Measurements from ENCODE around the gene BAMBI. TPM values are rescaled to one million over a fixed set of nuclear protein-coding genes. Genes with fewer than 3 reads are reported as not detected.

Gene BAMBI
- total RNA-seq, 4 donors from 2014 or later = 6.4 to 18.3 (median 14.0) TPM

DNA sequence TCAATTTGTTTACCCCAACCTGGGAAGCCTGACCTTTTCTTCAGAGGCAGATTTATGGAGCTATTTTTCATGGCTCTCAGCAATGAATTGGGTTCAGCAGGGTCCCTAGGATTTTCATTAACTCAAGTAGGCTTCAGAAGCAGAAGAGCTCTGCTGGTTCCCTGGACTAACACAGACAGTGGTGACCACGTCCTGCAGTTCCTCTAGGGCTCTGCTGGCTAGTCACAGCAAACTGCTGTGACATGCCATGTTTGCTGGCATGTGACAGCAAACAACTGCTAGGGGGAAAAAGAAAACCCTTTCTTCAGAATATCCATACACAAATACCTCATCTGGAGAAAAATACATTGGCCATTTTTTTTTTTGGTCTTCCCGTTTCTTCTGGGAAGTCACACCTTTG is 13.2 kb downstream of the BAMBI start:
- H3K4me3 ChIP-seq = no peak overlapping the region
- no peaks in the 10 kb centered on the region for H3K27me3 ChIP-seq
- H3K9me3 ChIP-seq = no peaks in the 10 kb centered on the region
- intact Hi-C loops (cut with DNase I; ENCODE audit: low total_unique reads) = no loop called here
- H3K4me1 ChIP-seq = no peaks in the 10 kb centered on the region
- H3K36me3 ChIP-seq = no peaks in the 10 kb centered on the region
- no peak overlapping the region for H3K27ac ChIP-seq
- TF ChIP-seq, protein P1, sequence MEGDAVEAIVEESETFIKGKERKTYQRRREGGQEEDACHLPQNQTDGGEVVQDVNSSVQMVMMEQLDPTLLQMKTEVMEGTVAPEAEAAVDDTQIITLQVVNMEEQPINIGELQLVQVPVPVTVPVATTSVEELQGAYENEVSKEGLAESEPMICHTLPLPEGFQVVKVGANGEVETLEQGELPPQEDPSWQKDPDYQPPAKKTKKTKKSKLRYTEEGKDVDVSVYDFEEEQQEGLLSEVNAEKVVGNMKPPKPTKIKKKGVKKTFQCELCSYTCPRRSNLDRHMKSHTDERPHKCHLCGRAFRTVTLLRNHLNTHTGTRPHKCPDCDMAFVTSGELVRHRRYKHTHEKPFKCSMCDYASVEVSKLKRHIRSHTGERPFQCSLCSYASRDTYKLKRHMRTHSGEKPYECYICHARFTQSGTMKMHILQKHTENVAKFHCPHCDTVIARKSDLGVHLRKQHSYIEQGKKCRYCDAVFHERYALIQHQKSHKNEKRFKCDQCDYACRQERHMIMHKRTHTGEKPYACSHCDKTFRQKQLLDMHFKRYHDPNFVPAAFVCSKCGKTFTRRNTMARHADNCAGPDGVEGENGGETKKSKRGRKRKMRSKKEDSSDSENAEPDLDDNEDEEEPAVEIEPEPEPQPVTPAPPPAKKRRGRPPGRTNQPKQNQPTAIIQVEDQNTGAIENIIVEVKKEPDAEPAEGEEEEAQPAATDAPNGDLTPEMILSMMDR (IDR thresholded peaks at IDR 0.05) = no peak
- TF ChIP-seq POLR2A (IDR thresholded peaks at IDR 0.05) = no peak
- no peak for DNase-seq

DNA sequence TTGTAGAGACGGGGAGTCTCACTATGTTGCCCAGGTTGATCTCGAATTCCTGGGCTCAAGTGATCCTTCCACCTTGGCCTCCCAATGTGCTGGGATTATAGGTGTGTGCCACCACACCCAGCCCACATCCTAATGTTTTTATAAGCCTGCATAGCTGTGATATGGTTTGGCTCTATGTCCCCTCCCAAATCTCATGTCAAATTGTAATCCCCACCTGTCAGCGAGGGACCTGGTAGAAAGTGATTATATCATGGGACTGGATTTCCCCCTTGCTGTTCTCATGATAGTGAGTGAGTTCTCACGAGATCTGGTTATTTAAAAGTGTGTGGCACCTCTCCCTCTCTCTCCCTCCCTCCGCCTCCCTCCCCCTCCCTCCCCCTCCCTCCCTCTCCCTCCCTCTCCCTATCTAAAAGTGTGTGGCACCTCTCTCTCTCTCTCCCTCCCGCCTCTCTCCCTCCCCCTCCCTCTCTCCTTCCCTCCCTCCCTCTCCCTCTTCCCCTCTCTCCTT is 13.9 kb downstream of the BAMBI start:
- no peak for TF ChIP-seq POLR2A (IDR thresholded peaks at IDR 0.05)
- TF ChIP-seq, protein P1 (IDR thresholded peaks at IDR 0.05) = no peak
- no peaks in the 10 kb centered on the region for H3K27me3 ChIP-seq

DNA sequence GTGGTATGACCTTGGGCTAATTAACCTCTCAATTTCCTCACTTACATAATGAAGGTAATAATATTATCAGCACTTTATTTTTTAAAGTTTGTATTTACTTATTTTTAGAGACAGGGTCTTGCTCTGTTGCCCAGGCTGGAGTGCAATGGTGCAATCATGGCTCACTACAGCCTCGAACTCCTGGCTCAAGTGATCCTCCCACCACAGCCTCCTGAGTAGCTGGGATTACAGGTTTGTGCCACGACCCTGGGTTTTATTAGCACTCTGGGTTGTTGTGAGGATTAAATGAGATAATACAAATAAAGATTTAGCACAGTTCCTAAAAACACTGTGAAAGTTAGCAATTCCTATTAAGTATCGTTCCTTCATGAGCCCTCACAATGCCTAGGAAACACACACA is 14.7 kb downstream of the BAMBI start:
- intact Hi-C loops (cut with DNase I; ENCODE audit: low total_unique reads) = no loop called here
- no peak for DNase-seq

More for the DNA sequence above, 13.9 kb downstream of the BAMBI start:
- no peaks in the 10 kb centered on the region for H3K4me1 ChIP-seq
- H3K9me3 ChIP-seq = no peaks in the 10 kb centered on the region
- no peaks in the 10 kb centered on the region for H3K36me3 ChIP-seq
- intact Hi-C loops (cut with DNase I; ENCODE audit: low total_unique reads) = no loop called here
- H3K27ac ChIP-seq = no peak overlapping the region
- DNase-seq = no peak
- H3K4me3 ChIP-seq = no peak overlapping the region

DNA sequence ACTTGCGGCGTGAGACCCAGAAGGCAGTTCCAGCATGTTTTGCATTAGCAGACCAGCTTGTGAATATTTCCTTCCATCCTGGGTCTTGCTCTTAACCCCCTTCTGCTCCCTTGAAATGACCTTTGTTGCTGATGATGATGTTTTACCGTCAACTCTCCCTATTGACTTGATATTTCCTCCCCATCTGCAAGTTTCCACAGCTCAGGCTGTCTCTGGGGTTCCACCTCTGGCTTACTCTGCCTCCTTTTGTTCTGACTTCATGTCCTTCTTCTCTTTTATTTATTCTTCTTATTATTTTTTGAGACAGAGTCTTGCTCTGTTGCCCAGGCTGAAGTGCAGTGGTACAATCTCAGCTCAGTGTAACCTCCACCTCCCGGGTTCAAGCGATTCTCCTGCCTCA is 17.2 kb downstream of the BAMBI start:
- Histone ChIP-seq H3K4me1 (no peaks in the 10 kb centered on the region), H3K36me3 (no peaks in the 10 kb centered on the region), H3K27ac (no peak overlapping the region), H3K9me3 (no peaks in the 10 kb centered on the region), H3K4me3 (no peak overlapping the region), H3K27me3 (no peaks in the 10 kb centered on the region)
- TF ChIP-seq, protein P1 (IDR thresholded peaks at IDR 0.05) = no peak
- no peak for TF ChIP-seq POLR2A (IDR thresholded peaks at IDR 0.05)
- no peak for DNase-seq
- intact Hi-C loops (cut with DNase I; ENCODE audit: low total_unique reads) = no loop called here

More for the DNA sequence above, 14.7 kb downstream of the BAMBI start:
- no peak for TF ChIP-seq POLR2A (IDR thresholded peaks at IDR 0.05)
- TF ChIP-seq, protein P1 (IDR thresholded peaks at IDR 0.05) = no peak
- H3K27me3 ChIP-seq = no peaks in the 10 kb centered on the region
- no peaks in the 10 kb centered on the region for H3K36me3 ChIP-seq
- no peak overlapping the region for H3K27ac ChIP-seq
- H3K9me3 ChIP-seq = no peaks in the 10 kb centered on the region
- no peak overlapping the region for H3K4me3 ChIP-seq
- H3K4me1 ChIP-seq = no peaks in the 10 kb centered on the region

DNA sequence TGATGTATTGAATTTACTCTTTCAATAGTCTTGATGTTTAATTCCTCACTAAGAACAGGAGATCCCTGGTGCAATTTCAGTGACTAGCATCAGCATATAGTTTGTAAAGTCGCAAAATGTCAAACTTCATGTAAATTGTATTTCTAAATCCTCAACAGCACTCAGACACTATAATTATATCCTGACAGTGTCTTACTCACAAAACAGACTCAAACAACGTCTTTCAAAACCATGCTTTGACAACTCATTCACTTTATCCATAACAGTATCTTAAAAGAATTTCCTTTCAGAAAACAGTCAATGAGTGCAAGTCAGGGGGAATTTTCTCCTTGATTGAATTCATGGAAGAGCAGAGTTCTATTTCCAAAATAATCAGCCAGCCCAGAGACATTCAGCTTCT is 20.8 kb downstream of the BAMBI start:
- H3K27me3 ChIP-seq = no peaks in the 10 kb centered on the region
- H3K4me1 ChIP-seq = no peaks in the 10 kb centered on the region
- no peaks in the 10 kb centered on the region for H3K9me3 ChIP-seq
- no peak for DNase-seq
- no peak overlapping the region for H3K4me3 ChIP-seq
- TF ChIP-seq, protein P1 (IDR thresholded peaks at IDR 0.05) = no peak
- no peak for TF ChIP-seq POLR2A (IDR thresholded peaks at IDR 0.05)
- H3K27ac ChIP-seq = no peak overlapping the region
- H3K36me3 ChIP-seq = no peaks in the 10 kb centered on the region
- intact Hi-C loops (cut with DNase I; ENCODE audit: low total_unique reads) = no loop called here

All from uterus (tissue), 4 donors.